ENCODE measurements around the gene MYPN.
"Not testable (repeated sequence)": the region's sequence is repeated elsewhere in the genome, so short reads cannot be mapped to it uniquely, and the experiment has no call there.

MYPN gene

GRCh38 chr10:68180490-68180889 lies 71.2 kb downstream of the MYPN start:
- H3K27ac ChIP-seq = no peak overlapping the region
- TF ChIP-seq CTCF (IDR thresholded peaks at IDR 0.05) = no peak
- no peak for DNase-seq (ENCODE audit: low spot score)
- no peak overlapping the region for H3K4me3 ChIP-seq

GRCh38 chr10:68184546-68184945 lies 75.3 kb downstream of the MYPN start:
- no peak overlapping the region for H3K4me3 ChIP-seq

GRCh38 chr10:68185085-68185484 lies 75.8 kb downstream of the MYPN start:
- Histone ChIP-seq H3K4me3 (no peak overlapping the region), H3K27ac (no peak overlapping the region)
- no peak for DNase-seq (ENCODE audit: low spot score)
- TF ChIP-seq CTCF (IDR thresholded peaks at IDR 0.05) = no peak

More at GRCh38 chr10:68184546-68184945, 75.3 kb downstream of the MYPN start:
- H3K27ac ChIP-seq = no peak overlapping the region
- DNase-seq (ENCODE audit: low spot score) = no peak
- TF ChIP-seq CTCF (IDR thresholded peaks at IDR 0.05) = no peak

GRCh38 chr10:68188835-68189234 lies 79.5 kb downstream of the MYPN start:
- no peak for TF ChIP-seq CTCF (IDR thresholded peaks at IDR 0.05)

GRCh38 chr10:68192113-68192512 lies 82.8 kb downstream of the MYPN start:
- TF ChIP-seq CTCF (IDR thresholded peaks at IDR 0.05) = no peak

More at GRCh38 chr10:68188835-68189234, 79.5 kb downstream of the MYPN start:
- DNase-seq (ENCODE audit: low spot score) = no peak
- Histone ChIP-seq H3K27ac (no peak overlapping the region), H3K4me3 (no peak overlapping the region)

GRCh38 chr10:68194290-68194689 lies 85.0 kb downstream of the MYPN start:
- no peak overlapping the region for H3K4me3 ChIP-seq
- H3K27ac ChIP-seq = no peak overlapping the region
- TF ChIP-seq CTCF (IDR thresholded peaks at IDR 0.05) = no peak
- no peak for DNase-seq (ENCODE audit: low spot score)

More at GRCh38 chr10:68192113-68192512, 82.8 kb downstream of the MYPN start:
- Histone ChIP-seq H3K4me3 (no peak overlapping the region), H3K27ac (no peak overlapping the region)
- no peak for DNase-seq (ENCODE audit: low spot score)

- H3K27ac ChIP-seq; H3K4me3 ChIP-seq; DNase-seq (ENCODE audit: low spot score): not testable (repeated sequence)
Measured at GRCh38 chr10:68195776-68196175, 86.5 kb downstream of the MYPN start.

GRCh38 chr10:68196701-68197100 lies 87.4 kb downstream of the MYPN start:
- TF ChIP-seq CTCF (IDR thresholded peaks at IDR 0.05) = no peak
- no peak for DNase-seq (ENCODE audit: low spot score)
- no peak overlapping the region for H3K4me3 ChIP-seq
- H3K27ac ChIP-seq = no peak overlapping the region

Measured in coronary artery (tissue), 2 donors.